GM20431 (cell line): ENCODE data around the gene SLC66A1.
"Not testable (repeated sequence)": the region's sequence is repeated elsewhere in the genome, so short reads cannot be mapped to it uniquely, and the experiment has no call there.

Experiments
- in situ Hi-C: fragments of 300-500 bp; cut with MseI, MboI; formaldehyde crosslinking; loops from one replicate; pipeline ENCODE4 v1.15.0; 2020; ENCODE audit warnings: low sequenced_read_pairs; ENCODE audit not compliant: unreplicated experiment

SLC66A1 gene

GRCh38 chr1:19311931-19312781, at the start of gene SLC66A1, which contains the start of gene AKR7A2:
SLC66A1 (plus strand) TSS chr1:19312326; CDS start chr1:19317678, 5,352 bp downstream.
AKR7A2 (minus strand) TSS chr1:19312144; CDS start chr1:19312124, 20 bp downstream.
- in situ Hi-C loops, result no loop called here

DNA sequence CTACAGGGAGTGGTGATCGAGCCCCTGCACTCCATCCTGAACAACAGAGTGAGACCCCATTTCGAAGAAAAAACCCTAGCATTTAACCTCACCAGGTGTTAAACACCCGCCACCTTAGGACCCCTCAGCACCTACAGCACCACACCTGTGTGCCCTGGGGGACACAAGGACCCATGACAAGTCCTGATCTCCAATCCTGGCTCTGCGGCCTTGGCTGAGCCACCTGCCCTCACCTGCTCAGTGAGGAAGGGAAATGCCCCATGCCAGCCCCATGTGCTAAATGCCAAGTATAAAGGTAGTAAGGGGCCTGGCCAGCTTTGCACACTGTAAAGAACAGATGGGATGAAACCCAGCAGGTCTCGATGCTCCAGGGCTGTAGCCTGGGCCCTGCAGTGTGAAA, 49.4 kb upstream of the SLC66A1 start:
- in situ Hi-C loops, result no loop called here

GRCh38 chr1:19268445-19268844, 43.7 kb upstream of the SLC66A1 start:
- in situ Hi-C loops, result no loop called here

GRCh38 chr1:19269427-19270342, 42.4 kb upstream of the SLC66A1 start:
- in situ Hi-C loops, result not testable (repeated sequence)

- in situ Hi-C loops, result not testable (repeated sequence)
Observed at GRCh38 chr1:19270343-19270730, 41.8 kb upstream of the SLC66A1 start.

DNA sequence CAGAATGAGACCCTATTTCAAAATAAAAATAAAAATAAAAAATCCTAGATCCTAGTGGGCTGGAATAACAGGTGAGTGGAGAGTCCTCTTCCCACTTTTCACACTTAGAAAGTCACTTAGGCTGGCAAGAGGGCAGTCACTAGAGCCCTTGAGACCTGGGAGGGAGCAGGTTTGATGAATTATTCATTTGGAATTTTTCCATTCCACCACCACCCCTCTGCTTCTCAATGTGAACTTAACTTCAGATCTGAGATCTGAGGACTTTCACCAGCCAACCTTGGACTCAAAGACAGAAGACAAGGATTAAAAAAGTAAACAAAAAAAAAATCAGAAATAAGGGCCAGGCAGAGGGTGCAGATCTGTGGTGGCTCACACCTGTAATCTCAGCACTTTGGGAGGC, 40.1 kb upstream of the SLC66A1 start:
- in situ Hi-C loops, result no loop called here

GRCh38 chr1:19273106-19273843, 38.9 kb upstream of the SLC66A1 start:
- in situ Hi-C loops, result no loop called here

DNA sequence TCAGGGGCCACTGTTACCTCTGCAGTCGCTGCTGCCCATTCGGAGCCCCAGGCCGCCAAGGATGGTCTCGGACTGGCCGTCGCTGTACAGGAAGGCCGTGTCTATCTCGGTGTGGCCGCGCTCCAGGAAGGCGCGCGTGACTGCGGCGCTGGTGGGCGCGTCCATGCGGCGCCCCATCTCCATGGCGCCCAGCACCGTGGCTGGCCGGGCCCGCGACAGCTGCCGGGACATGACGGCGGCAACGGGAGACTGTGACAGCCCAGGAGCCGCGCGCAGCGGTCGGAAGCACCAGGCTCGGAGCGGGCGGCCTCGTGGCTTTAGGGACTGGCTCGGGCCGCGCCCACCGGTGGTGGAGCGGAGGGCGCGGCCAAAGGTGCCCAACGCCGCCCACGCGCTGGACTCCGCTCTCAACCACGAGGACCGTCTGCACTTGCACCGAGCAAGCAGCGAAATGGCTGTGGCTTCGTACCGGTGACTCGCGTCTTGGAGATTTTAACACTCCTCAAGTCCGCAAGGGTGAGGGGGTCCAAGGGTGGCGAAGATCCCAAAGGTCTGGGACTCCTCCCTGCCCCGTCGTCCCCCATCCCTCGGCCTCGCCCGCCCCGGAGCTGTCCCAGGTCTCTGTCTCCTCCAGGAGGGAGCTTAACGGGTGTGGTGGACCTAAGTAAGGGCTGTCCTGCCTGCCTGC, 38.1 kb upstream of the SLC66A1 start:
- in situ Hi-C loops, result not testable (repeated sequence)

GRCh38 chr1:19274636-19275035, 37.5 kb upstream of the SLC66A1 start:
- in situ Hi-C loops, result no loop called here

DNA sequence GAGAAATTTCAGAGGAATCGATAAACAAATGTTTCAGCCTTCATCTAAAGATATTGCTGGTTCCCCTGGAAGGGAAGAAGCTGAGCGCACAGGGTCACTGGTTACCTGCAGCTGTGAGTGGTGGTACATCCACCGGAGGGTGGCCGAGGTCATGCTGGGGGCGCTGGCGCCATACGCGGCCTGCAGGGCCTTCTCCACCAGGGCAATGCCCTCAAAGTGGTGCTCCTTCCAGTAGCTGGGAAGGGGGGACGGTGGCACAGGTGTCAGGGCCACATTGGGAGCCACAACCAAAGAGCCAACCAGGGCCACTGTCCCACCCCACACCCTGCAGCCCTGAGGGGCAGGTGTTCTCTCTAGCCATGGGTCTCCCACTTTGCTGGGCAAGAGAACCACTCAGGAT, 28.2 kb upstream of the SLC66A1 start:
- in situ Hi-C loops, result no loop called here

DNA sequence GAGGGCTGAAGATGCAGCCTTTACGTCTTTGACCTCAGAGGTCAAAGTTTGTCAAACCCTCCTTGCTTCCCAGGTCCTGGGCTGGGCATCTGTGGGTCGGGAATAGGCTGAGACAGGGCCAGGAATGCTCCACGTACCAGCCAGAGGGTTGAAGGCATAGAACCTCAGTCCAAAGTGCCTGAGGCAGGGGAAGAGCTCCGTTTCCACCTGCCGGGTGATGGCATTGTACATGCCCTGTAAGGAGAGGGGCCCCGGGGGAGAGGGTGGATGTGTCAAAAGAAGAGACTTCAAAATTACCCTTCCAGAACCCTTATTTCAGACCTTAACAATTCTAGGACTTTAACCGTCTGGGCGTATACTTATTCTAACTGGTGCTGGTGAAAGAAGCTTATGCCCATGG, 27.2 kb upstream of the SLC66A1 start:
- in situ Hi-C loops, result no loop called here

- in situ Hi-C loops, result not testable (repeated sequence)
Observed at GRCh38 chr1:19285366-19285765, 26.8 kb upstream of the SLC66A1 start.

GRCh38 chr1:19285807-19286206, 26.3 kb upstream of the SLC66A1 start:
- in situ Hi-C loops, result not testable (repeated sequence)

- in situ Hi-C loops, result no loop called here
Observed at GRCh38 chr1:19287436-19288185, 24.5 kb upstream of the SLC66A1 start.

- in situ Hi-C loops, result not testable (repeated sequence)
Observed at GRCh38 chr1:19288324-19289241, 23.5 kb upstream of the SLC66A1 start, which contains the start of gene AKR7A3. AKR7A3 (minus strand) TSS chr1:19288770; CDS start chr1:19288709, 61 bp downstream.

- in situ Hi-C loops, result no loop called here
Observed at GRCh38 chr1:19289244-19289643, 22.9 kb upstream of the SLC66A1 start.

GRCh38 chr1:19294638-19295037, 17.5 kb upstream of the SLC66A1 start:
- in situ Hi-C loops, result no loop called here

DNA sequence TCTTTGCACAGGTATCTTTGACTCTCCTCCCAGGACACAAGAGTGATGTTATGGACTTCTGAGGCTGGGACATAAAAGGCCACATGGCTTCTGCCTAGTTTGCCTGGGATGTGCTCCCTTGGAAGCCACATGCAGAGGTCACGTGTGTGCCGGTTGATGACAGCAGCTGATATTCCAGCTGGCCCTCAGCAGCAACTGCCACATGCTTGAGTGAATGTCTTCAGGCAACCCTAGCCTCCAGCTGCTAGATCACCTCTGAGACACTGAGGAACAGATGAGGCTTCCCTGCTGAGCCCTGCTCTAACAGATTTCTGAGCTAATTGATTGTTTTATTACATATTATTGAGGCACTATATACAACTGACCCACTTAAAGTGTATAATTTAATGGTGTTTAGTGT, 11.9 kb upstream of the SLC66A1 start:
- in situ Hi-C loops, result no loop called here
